ENCODE results near the gene KIF22.
"Not testable (repeated sequence)": the region's sequence is repeated elsewhere in the genome, so short reads cannot be mapped to it uniquely, and the experiment has no call there.

The KIF22 gene

GRCh38 chr16:29815793-29816693, 25.5 kb downstream of the KIF22 start, which contains the start of gene PAGR1:
PAGR1 (plus strand) TSS chr16:29816152; CDS start chr16:29816526, 374 bp downstream.
- DNase-seq: peak; percentile 99

GRCh38 chr16:29816694-29817441, 26.3 kb downstream of the KIF22 start:
- peak; percentile 84 for DNase-seq

- DNase-seq: no peak
These were observed 27.5 kb downstream of the KIF22 start for GRCh38 chr16:29818082-29818481.

- DNase-seq: no peak
These were observed 29.0 kb downstream of the KIF22 start for GRCh38 chr16:29819506-29819905.

GRCh38 chr16:29820271-29820701, 29.7 kb downstream of the KIF22 start, which contains the start of gene MVP:
MVP (plus strand) TSS chr16:29820462; CDS start chr16:29830550, 10,088 bp downstream.
- peak; percentile 84 for DNase-seq

- DNase-seq: peak; percentile 85
These were observed 30.4 kb downstream of the KIF22 start for GRCh38 chr16:29820730-29821642.

- no peak for DNase-seq
These were observed 31.1 kb downstream of the KIF22 start for GRCh38 chr16:29821643-29822115.

GRCh38 chr16:29824589-29825144, 34.1 kb downstream of the KIF22 start:
- no peak for DNase-seq

- peak; percentile 78 for DNase-seq
These were observed 34.8 kb downstream of the KIF22 start for GRCh38 chr16:29825145-29826044.

GRCh38 chr16:29826342-29826695, 35.8 kb downstream of the KIF22 start:
- no peak for DNase-seq

- no peak for DNase-seq
These were observed 40.2 kb downstream of the KIF22 start for GRCh38 chr16:29830774-29831173.

- DNase-seq: no peak
These were observed 40.9 kb downstream of the KIF22 start for GRCh38 chr16:29831490-29831889.

GRCh38 chr16:29833219-29833618, 42.7 kb downstream of the KIF22 start:
- not testable (repeated sequence) for DNase-seq

- no peak for DNase-seq
These were observed 43.5 kb downstream of the KIF22 start for GRCh38 chr16:29834079-29834478.

- DNase-seq: no peak
These were observed 45.4 kb downstream of the KIF22 start for GRCh38 chr16:29835926-29836325.

GRCh38 chr16:29836623-29837022, 46.1 kb downstream of the KIF22 start:
- DNase-seq: no peak

GRCh38 chr16:29837841-29838240, 47.3 kb downstream of the KIF22 start:
- no peak for DNase-seq

- DNase-seq: no peak
These were observed 49.3 kb downstream of the KIF22 start for GRCh38 chr16:29839822-29840221.

GRCh38 chr16:29840240-29840639, 49.7 kb downstream of the KIF22 start:
- DNase-seq: no peak

- no peak for DNase-seq
These were observed 51.1 kb downstream of the KIF22 start for GRCh38 chr16:29841631-29842030.

- no peak for DNase-seq
These were observed 52.3 kb downstream of the KIF22 start for GRCh38 chr16:29842732-29843346.
